Endothelial cell of umbilical vein (primary cell): ENCODE measurements around the gene SCGB1D1. TPM values are rescaled to one million over a fixed set of nuclear protein-coding genes. Genes with fewer than 3 reads are reported as not detected.

ENCODE experiments used
- BruUV-seq: library from RNA; stranded (reverse); fragments of 400-500 nt; replicated peaks from 2 replicates; lab custom pipeline; 2021; lab: Mats Ljungman, UMichigan
- CTCF ChIA-PET: fragments of 300-600, 350-600 bp; sonication (Branson Sonifier 250); formaldehyde crosslinking; loops from one replicate; lab custom pipeline; 2021; ENCODE audit warnings: antibody characterized with exemption, inconsistent platforms; lab: Charles Lee
- POLR2A ChIA-PET: fragments of 300-600, 350-600 bp; sonication (Branson Sonifier 250); formaldehyde crosslinking; loops from one replicate; lab custom pipeline; 2021; ENCODE audit warnings: antibody characterized with exemption, inconsistent platforms; lab: Charles Lee
- DNase-seq: peaks from one replicate; pipeline ENCODE4 v3.0.0-alpha.2; 2011; ENCODE audit warnings: low read depth, low spot score
- FAIRE-seq: peaks from 2 replicates; lab custom pipeline; 2011; peaks lifted over from hg19 to GRCh38; lab: Jason Lieb, UNC
- H2AFZ ChIP-seq: 2 replicates; pipeline ENCODE4 v1.6.0; 2012; ENCODE audit warnings: low read depth, low read length, control low read depth, inconsistent platforms
- H3K27ac ChIP-seq: 2 replicates; pipeline ENCODE4 v1.5.1; 2011; ENCODE audit warnings: low read depth, mild to moderate bottlenecking, control low read depth, low read length, moderate library complexity; ENCODE audit not compliant: insufficient read depth
- H3K27me3 ChIP-seq, 2 experiments: 2 replicates each; pipeline versions ENCODE4 v1.6.0 to v1.6.1; 2011; ENCODE audit warnings: low read length in 2 of 2, mixed read lengths in 1 of 2; ENCODE audit not compliant: control insufficient read depth in 2 of 2, insufficient read depth in 2 of 2
- H3K36me3 ChIP-seq, 2 experiments: 2 replicates in 1 of 2; 3 replicates in 1 of 2; pipeline ENCODE4 v1.5.1; 2011; ENCODE audit warnings: low read length in 2 of 2, mild to moderate bottlenecking in 1 of 2, moderate library complexity in 1 of 2; ENCODE audit not compliant: control insufficient read depth in 2 of 2, insufficient read depth in 2 of 2; ENCODE audit errors: extremely low read depth in 1 of 2
- H3K4me1 ChIP-seq: 3 replicates; pipeline ENCODE4 v1.5.1; 2011; ENCODE audit warnings: mild to moderate bottlenecking, low read length; ENCODE audit not compliant: control insufficient read depth, insufficient read depth; ENCODE audit errors: extremely low read depth
- H3K4me2 ChIP-seq: 2 replicates; pipeline ENCODE4 v1.6.1; 2011; ENCODE audit warnings: low read length, control low read depth, mixed read lengths; ENCODE audit not compliant: insufficient read depth
- H3K4me3 ChIP-seq, 3 experiments: fragments of 200-600 bp in 1 of 3; sonication (generic), shearing (Covaris generic) in 1 of 3; replicated peaks in 1 of 3; 2 replicates each; pipeline ENCODE4 v1.5.1; 2011 to 2016; ENCODE audit warnings: control low read depth in 3 of 3, low read length in 3 of 3, mild to moderate bottlenecking in 2 of 3, inconsistent platforms in 1 of 3, low read depth in 1 of 3, moderate library complexity in 1 of 3; ENCODE audit not compliant: insufficient read depth in 1 of 3
- H3K79me2 ChIP-seq: 2 replicates; pipeline ENCODE4 v1.6.0; 2012; ENCODE audit warnings: low read length, inconsistent platforms; ENCODE audit not compliant: control insufficient read depth, insufficient read depth
- H3K9ac ChIP-seq: replicated peaks from 2 replicates; pipeline ENCODE3; 2011; ENCODE audit warnings: low read length, control low read depth; ENCODE audit not compliant: insufficient read depth; ENCODE audit errors: extremely low read depth
- H3K9me1 ChIP-seq: replicated peaks from 3 replicates; pipeline ENCODE4 v1.6.0; 2011; ENCODE audit warnings: mild to moderate bottlenecking, low read length; ENCODE audit not compliant: control insufficient read depth, insufficient read depth; ENCODE audit errors: extremely low read depth
- H3K9me3 ChIP-seq: replicated peaks from 2 replicates; pipeline ENCODE4 v1.5.1; 2012; ENCODE audit warnings: low read length, inconsistent platforms; ENCODE audit not compliant: control insufficient read depth, insufficient read depth
- H4K20me1 ChIP-seq: replicated peaks from 2 replicates; pipeline ENCODE3; 2011; ENCODE audit warnings: mild to moderate bottlenecking, low read length; ENCODE audit not compliant: control insufficient read depth, insufficient read depth; ENCODE audit errors: extremely low read depth
- EZH2 ChIP-seq: IDR thresholded peaks from 2 replicates; pipeline ENCODE4 v1.6.1; 2012; ENCODE audit warnings: borderline replicate concordance, low read depth, mild to moderate bottlenecking, moderate library complexity, low read length, inconsistent platforms; ENCODE audit not compliant: severe bottlenecking
- FOS ChIP-seq: IDR thresholded peaks from 2 replicates; pipeline ENCODE4 v1.6.1; 2011; ENCODE audit warnings: mild to moderate bottlenecking, low read length, moderate library complexity, borderline replicate concordance; ENCODE audit not compliant: insufficient read depth
- GATA2 ChIP-seq: IDR thresholded peaks from 2 replicates; pipeline ENCODE4 v1.7.0; 2011; ENCODE audit warnings: low read depth, mild to moderate bottlenecking, moderate library complexity, mixed read lengths, low read length; ENCODE audit not compliant: insufficient read length, insufficient read depth
- JUN ChIP-seq: IDR thresholded peaks from 2 replicates; pipeline ENCODE4 v1.6.1; 2011; ENCODE audit warnings: borderline replicate concordance, low read depth; ENCODE audit not compliant: insufficient read length, insufficient read depth
- MAX ChIP-seq: IDR thresholded peaks from 2 replicates; pipeline ENCODE4 v1.6.1; 2011; ENCODE audit not compliant: insufficient read depth, insufficient read length
- MYC ChIP-seq: IDR thresholded peaks from one replicate; pipeline ENCODE4 v1.6.1; 2011; ENCODE audit warnings: mild to moderate bottlenecking, low read depth, low read length
- POLR2A ChIP-seq: IDR thresholded peaks from 2 replicates; pipeline ENCODE4 v1.6.1; 2012; ENCODE audit warnings: low read depth, mild to moderate bottlenecking, control low read depth, low read length
- POLR2AphosphoS5 ChIP-seq: IDR thresholded peaks from 2 replicates; pipeline ENCODE4 v1.6.1; 2012; ENCODE audit warnings: low read depth, mild to moderate bottlenecking, control low read depth, low read length, moderate library complexity; ENCODE audit not compliant: insufficient read depth
- dilution Hi-C: fragments of 300-500 bp; cut with MboI; formaldehyde crosslinking; loops from one replicate; pipeline ENCODE4 v1.15.0; 2019; ENCODE audit warnings: low sequenced_read_pairs; ENCODE audit not compliant: extremely low pct_ligation_motif_present
- intact Hi-C: fragments of 100-400 bp; cut with micrococcal nuclease; formaldehyde crosslinking; loops from one replicate; pipeline ENCODE4 v1.10.0; 2022
- polyA plus RNA-seq, 4 experiments: library from polyadenylated mRNA; depleted of rRNA in 3 of 4; stranded (reverse) in 3 of 4; unstranded in 1 of 4; fragments of >200 nt; gene quantifications; 2 replicates each; pipeline versions ENCODE4 v1.2.1 to v1.2.3, GENCODE V29; 2011 to 2012; ENCODE audit warnings: missing spikeins in 1 of 4
- total RNA-seq: library from RNA; stranded (reverse); gene quantifications from 2 replicates; pipeline ENCODE4 v1.2.3, GENCODE V29; 2021
- TF ChIP-seq, protein P1 (sequence below), 2 donors: IDR thresholded peaks; 1 replicate in 1 of 2; 2 replicates in 1 of 2; pipeline ENCODE4 v1.5.1; 2011; ENCODE audit warnings: low read length in 2 of 2, mild to moderate bottlenecking in 2 of 2, moderate library complexity in 2 of 2, control low read depth in 1 of 2, inconsistent platforms in 1 of 2, low read depth in 1 of 2; ENCODE audit not compliant: insufficient read depth in 1 of 2; ENCODE audit errors: extremely low read depth in 1 of 2

Gene SCGB1D1
- total and polyA plus RNA-seq, 2 donors (not counting 3 experiments of a cell fraction or from before 2014, with no cell fraction given) = not detected

- dilution Hi-C loops = no loop called here
These were observed 8.9 kb upstream of the SCGB1D1 start for GRCh38 chr11:62181097-62181496.

More at GRCh38 chr11:62181097-62181496, 8.9 kb upstream of the SCGB1D1 start:
- Histone ChIP-seq H3K27me3 (peaks cover 18 to 27% of the 10 kb centered on the region in 2 experiments), H3K79me2 (no peaks in the 10 kb centered on the region), H3K36me3 (no peaks in the 10 kb centered on the region), H3K9me3 (no peaks in the 10 kb centered on the region), H3K4me3 (no peak overlapping the region), H3K4me1 (no peaks in the 10 kb centered on the region), H3K9ac (no peak overlapping the region), H3K9me1 (no peaks in the 10 kb centered on the region), H2AFZ (no peak overlapping the region), H4K20me1 (no peaks in the 10 kb centered on the region), H3K4me2 (no peak overlapping the region), H3K27ac (no peak overlapping the region)
- FAIRE-seq = no peak
- no peak for DNase-seq
- ChIA-PET POLR2A (no interaction called here), CTCF (interaction anchor here (1.0 to 1.9 kb wide), 3 partner anchors 10 to 11 kb away, joined by 3 to 10 read pairs (median 4); no protein-coding TSS in a partner anchor)
- TF ChIP-seq GATA2 (no peak), FOS (no peak), POLR2A (no peak), POLR2AphosphoS5 (no peak), EZH2 (no peak), MAX (no peak), JUN (no peak), MYC (no peak)
- TF ChIP-seq, protein P1, sequence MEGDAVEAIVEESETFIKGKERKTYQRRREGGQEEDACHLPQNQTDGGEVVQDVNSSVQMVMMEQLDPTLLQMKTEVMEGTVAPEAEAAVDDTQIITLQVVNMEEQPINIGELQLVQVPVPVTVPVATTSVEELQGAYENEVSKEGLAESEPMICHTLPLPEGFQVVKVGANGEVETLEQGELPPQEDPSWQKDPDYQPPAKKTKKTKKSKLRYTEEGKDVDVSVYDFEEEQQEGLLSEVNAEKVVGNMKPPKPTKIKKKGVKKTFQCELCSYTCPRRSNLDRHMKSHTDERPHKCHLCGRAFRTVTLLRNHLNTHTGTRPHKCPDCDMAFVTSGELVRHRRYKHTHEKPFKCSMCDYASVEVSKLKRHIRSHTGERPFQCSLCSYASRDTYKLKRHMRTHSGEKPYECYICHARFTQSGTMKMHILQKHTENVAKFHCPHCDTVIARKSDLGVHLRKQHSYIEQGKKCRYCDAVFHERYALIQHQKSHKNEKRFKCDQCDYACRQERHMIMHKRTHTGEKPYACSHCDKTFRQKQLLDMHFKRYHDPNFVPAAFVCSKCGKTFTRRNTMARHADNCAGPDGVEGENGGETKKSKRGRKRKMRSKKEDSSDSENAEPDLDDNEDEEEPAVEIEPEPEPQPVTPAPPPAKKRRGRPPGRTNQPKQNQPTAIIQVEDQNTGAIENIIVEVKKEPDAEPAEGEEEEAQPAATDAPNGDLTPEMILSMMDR (IDR thresholded peaks at IDR 0.05; ENCODE audit: extremely low read depth in 1 of 2, insufficient read depth in 1 of 2, low read depth in 1 of 2, low read length in 2 of 2) = no peak
- BruUV-seq = no TSS peak
- intact Hi-C loops = no loop called here
